ENCODE measurements around the gene ZNF324. TPM values are rescaled to one million over a fixed set of nuclear protein-coding genes. Genes with fewer than 3 reads are reported as not detected.

The ZNF324 gene
- total and polyA plus RNA-seq, 2 of the 13 experiments (the other 11 are each of a cell fraction or from before 2014, with no cell fraction given): 1.1 to 4.7 TPM

GRCh38 chr19:58466760-58467589 is at the start of gene ZNF324 (continued):
- TF ChIP-seq AKNA (CRISPR knock-in tag; IDR thresholded peaks at IDR 0.05; ENCODE audit: borderline replicate concordance) (no peak), ZNF367 (CRISPR knock-in tag; IDR thresholded peaks at IDR 0.05; ENCODE audit: borderline replicate concordance) (no peak), PITX1 (CRISPR knock-in tag; IDR thresholded peaks at IDR 0.05) (no peak; the same call in 1 of the 2 replicates), GATAD2A (CRISPR knock-in tag; IDR thresholded peaks at IDR 0.05) (no peak), ZNF33B (CRISPR knock-in tag; IDR thresholded peaks at IDR 0.05) (no peak), POLR2A (IDR thresholded peaks at IDR 0.05; ENCODE audit: insufficient read depth in 1 of 2, low read depth in 2 of 2, low read length in 2 of 2) (peak; percentile 64 to 74), ZIK1 (CRISPR knock-in tag; IDR thresholded peaks at IDR 0.05; ENCODE audit: borderline replicate concordance, low read depth) (no peak), SP1 (IDR thresholded peaks at IDR 0.05) (no peak), SP1 (CRISPR knock-in tag; IDR thresholded peaks at IDR 0.05) (peak; percentile 63), CCDC6 (CRISPR knock-in tag; IDR thresholded peaks at IDR 0.05) (no peak), ZNF570 (CRISPR knock-in tag; IDR thresholded peaks at IDR 0.05; ENCODE audit: borderline replicate concordance) (no peak), ISL2 (CRISPR knock-in tag; IDR thresholded peaks at IDR 0.05) (no peak; the same call in 1 of the 2 replicates), NR2F1 (CRISPR knock-in tag; IDR thresholded peaks at IDR 0.05) (no peak), ZFP62 (CRISPR knock-in tag; IDR thresholded peaks at IDR 0.05) (no peak)
- TF ChIP-seq, protein P1, sequence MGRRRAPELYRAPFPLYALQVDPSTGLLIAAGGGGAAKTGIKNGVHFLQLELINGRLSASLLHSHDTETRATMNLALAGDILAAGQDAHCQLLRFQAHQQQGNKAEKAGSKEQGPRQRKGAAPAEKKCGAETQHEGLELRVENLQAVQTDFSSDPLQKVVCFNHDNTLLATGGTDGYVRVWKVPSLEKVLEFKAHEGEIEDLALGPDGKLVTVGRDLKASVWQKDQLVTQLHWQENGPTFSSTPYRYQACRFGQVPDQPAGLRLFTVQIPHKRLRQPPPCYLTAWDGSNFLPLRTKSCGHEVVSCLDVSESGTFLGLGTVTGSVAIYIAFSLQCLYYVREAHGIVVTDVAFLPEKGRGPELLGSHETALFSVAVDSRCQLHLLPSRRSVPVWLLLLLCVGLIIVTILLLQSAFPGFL (CRISPR knock-in tag; IDR thresholded peaks at IDR 0.05): no peak
- TF ChIP-seq, protein P2, sequence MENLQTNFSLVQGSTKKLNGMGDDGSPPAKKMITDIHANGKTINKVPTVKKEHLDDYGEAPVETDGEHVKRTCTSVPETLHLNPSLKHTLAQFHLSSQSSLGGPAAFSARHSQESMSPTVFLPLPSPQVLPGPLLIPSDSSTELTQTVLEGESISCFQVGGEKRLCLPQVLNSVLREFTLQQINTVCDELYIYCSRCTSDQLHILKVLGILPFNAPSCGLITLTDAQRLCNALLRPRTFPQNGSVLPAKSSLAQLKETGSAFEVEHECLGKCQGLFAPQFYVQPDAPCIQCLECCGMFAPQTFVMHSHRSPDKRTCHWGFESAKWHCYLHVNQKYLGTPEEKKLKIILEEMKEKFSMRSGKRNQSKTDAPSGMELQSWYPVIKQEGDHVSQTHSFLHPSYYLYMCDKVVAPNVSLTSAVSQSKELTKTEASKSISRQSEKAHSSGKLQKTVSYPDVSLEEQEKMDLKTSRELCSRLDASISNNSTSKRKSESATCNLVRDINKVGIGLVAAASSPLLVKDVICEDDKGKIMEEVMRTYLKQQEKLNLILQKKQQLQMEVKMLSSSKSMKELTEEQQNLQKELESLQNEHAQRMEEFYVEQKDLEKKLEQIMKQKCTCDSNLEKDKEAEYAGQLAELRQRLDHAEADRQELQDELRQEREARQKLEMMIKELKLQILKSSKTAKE (CRISPR knock-in tag; IDR thresholded peaks at IDR 0.05; ENCODE audit: borderline replicate concordance): no peak
- TF ChIP-seq, protein P3, sequence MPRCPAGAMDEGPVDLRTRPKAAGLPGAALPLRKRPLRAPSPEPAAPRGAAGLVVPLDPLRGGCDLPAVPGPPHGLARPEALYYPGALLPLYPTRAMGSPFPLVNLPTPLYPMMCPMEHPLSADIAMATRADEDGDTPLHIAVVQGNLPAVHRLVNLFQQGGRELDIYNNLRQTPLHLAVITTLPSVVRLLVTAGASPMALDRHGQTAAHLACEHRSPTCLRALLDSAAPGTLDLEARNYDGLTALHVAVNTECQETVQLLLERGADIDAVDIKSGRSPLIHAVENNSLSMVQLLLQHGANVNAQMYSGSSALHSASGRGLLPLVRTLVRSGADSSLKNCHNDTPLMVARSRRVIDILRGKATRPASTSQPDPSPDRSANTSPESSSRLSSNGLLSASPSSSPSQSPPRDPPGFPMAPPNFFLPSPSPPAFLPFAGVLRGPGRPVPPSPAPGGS (CRISPR knock-in tag; IDR thresholded peaks at IDR 0.05): no peak
- TF ChIP-seq, protein P4, sequence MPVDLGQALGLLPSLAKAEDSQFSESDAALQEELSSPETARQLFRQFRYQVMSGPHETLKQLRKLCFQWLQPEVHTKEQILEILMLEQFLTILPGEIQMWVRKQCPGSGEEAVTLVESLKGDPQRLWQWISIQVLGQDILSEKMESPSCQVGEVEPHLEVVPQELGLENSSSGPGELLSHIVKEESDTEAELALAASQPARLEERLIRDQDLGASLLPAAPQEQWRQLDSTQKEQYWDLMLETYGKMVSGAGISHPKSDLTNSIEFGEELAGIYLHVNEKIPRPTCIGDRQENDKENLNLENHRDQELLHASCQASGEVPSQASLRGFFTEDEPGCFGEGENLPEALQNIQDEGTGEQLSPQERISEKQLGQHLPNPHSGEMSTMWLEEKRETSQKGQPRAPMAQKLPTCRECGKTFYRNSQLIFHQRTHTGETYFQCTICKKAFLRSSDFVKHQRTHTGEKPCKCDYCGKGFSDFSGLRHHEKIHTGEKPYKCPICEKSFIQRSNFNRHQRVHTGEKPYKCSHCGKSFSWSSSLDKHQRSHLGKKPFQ (CRISPR knock-in tag; IDR thresholded peaks at IDR 0.05; ENCODE audit: insufficient replicate concordance): no peak
